ENCODE data around the gene SEMA5A.

DNA sequence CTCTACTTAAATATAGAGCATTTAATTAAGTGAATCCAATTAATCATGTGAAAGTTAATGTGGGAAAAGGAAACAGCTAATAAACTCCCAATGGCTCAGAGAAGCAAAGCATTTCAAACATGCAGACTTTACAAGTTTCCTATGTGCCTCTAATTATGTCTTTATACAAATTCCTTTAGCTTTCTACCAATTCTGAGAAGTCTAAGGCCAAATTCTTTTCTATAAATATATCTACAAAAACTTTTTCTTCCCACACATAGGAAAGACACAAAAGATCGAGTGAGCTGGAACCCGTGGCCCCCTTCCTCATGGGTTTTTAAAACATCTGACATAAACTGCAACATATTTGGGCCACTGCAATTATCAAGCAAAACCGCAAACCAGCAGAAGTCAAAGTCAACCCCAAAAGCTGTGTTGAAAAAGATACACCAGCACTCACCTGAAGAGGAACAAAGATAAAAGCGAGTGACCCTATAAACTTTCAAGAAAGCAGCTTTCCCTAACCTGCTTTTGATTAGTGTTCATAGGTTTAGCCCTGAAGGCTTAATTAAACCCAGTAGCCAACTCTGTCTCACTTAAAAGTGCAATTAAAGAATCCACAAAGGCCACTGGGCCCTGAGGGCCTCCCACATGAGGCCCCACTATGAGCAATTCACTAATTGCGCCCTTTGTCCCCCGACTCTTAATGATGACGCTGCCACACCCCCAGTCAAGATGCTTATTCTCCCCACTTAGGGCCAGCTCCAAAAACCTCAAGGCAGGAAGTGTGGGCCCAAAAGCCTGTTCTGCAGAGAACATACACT, 12.1 kb downstream of the SEMA5A start:
- TF ChIP-seq, protein P1, sequence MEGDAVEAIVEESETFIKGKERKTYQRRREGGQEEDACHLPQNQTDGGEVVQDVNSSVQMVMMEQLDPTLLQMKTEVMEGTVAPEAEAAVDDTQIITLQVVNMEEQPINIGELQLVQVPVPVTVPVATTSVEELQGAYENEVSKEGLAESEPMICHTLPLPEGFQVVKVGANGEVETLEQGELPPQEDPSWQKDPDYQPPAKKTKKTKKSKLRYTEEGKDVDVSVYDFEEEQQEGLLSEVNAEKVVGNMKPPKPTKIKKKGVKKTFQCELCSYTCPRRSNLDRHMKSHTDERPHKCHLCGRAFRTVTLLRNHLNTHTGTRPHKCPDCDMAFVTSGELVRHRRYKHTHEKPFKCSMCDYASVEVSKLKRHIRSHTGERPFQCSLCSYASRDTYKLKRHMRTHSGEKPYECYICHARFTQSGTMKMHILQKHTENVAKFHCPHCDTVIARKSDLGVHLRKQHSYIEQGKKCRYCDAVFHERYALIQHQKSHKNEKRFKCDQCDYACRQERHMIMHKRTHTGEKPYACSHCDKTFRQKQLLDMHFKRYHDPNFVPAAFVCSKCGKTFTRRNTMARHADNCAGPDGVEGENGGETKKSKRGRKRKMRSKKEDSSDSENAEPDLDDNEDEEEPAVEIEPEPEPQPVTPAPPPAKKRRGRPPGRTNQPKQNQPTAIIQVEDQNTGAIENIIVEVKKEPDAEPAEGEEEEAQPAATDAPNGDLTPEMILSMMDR (IDR thresholded peaks at IDR 0.05): no peak
- TF ChIP-seq POLR2A (IDR thresholded peaks at IDR 0.05): no peak
